IPS-15b (cell line): ENCODE data around the gene NPC1L1.
"Not testable (repeated sequence)": the region's sequence is repeated elsewhere in the genome, so short reads cannot be mapped to it uniquely, and the experiment has no call there.

Experiments
- H3K27me3 ChIP-seq: one replicate; pipeline ENCODE4 v1.6.1; 2013; ENCODE audit warnings: low read length; ENCODE audit not compliant: control insufficient read depth, insufficient read depth
- H3K36me3 ChIP-seq: one replicate; pipeline ENCODE4 v1.6.1; 2013; ENCODE audit warnings: low read length; ENCODE audit not compliant: control insufficient read depth, insufficient read depth
- H3K4me1 ChIP-seq: one replicate; pipeline ENCODE4 v1.6.1; 2013; ENCODE audit warnings: mild to moderate bottlenecking, low read length; ENCODE audit not compliant: control insufficient read depth, insufficient read depth
- H3K4me3 ChIP-seq: one replicate; pipeline ENCODE4 v1.5.1; 2013; ENCODE audit warnings: low read depth, low read length
- H3K9ac ChIP-seq: one replicate; pipeline ENCODE4 v1.6.1; 2013; ENCODE audit warnings: low read depth, mild to moderate bottlenecking, low read length
- H3K9me3 ChIP-seq: one replicate; pipeline ENCODE4 v1.6.1; 2013; ENCODE audit warnings: mild to moderate bottlenecking, low read length; ENCODE audit not compliant: control insufficient read depth, insufficient read depth

The NPC1L1 gene

DNA sequence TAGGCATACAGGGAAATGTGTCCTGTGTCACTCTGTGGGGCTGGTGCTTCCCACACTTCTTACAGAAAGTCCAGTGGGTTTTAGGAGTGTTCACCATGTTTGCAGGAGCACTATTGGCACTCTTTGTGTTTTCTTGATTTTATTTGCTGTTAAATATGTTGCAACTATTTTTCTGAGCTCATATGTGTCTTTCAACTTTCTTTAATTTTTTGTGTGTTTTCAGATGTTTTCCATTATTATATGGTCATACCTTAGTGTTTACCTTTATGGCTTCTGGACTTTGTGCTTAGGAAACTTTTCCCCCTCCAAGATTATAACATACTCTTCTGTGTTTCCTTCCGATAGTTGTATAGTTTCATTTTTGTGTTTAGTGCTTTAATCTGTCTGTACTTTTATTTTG lies 29.9 kb downstream of the NPC1L1 start:
- Histone ChIP-seq H3K4me1 (no peaks in the 10 kb centered on the region), H3K9ac (no peak overlapping the region), H3K27me3 (no peaks in the 10 kb centered on the region)

GRCh38 chr7:44508328-44509030 lies 32.7 kb downstream of the NPC1L1 start:
- Histone ChIP-seq H3K36me3 (no peaks in the 10 kb centered on the region), H3K9me3 (no peaks in the 10 kb centered on the region), H3K9ac (no peak overlapping the region), H3K4me3 (no peak overlapping the region), H3K4me1 (no peaks in the 10 kb centered on the region), H3K27me3 (no peaks in the 10 kb centered on the region)

More for the DNA sequence above, 29.9 kb downstream of the NPC1L1 start:
- Histone ChIP-seq H3K4me3 (no peak overlapping the region), H3K36me3 (no peaks in the 10 kb centered on the region), H3K9me3 (no peaks in the 10 kb centered on the region)

GRCh38 chr7:44506592-44507288 lies 34.4 kb downstream of the NPC1L1 start:
- not testable (repeated sequence) for H3K36me3 ChIP-seq, H3K27me3 ChIP-seq, H3K9ac ChIP-seq, H3K9me3 ChIP-seq, H3K4me1 ChIP-seq, H3K4me3 ChIP-seq

DNA sequence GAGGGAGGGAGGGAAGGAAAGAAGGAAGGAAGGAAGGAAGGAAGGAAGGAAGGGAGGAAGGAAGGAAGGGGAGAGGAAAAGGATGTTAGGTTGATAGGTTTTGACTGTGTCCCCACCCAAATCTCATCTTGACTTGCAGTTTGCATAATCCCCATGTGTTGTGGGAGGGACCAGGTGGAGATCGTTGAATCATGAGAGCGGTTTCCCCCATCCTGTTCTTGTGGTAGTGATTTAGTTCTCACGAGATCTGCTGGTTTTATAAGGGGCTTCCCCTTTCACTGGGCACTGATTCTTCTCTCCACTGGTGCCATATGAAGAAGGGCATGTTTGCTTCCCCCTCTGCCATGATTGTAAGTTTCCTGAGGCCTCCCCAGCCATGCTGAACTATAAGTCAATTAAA lies 35.5 kb downstream of the NPC1L1 start:
- H3K27me3 ChIP-seq = no peaks in the 10 kb centered on the region

GRCh38 chr7:44498230-44498954 lies 42.7 kb downstream of the NPC1L1 start:
- no peaks in the 10 kb centered on the region for H3K36me3 ChIP-seq
- H3K9me3 ChIP-seq = no peaks in the 10 kb centered on the region
- no peak overlapping the region for H3K4me3 ChIP-seq
- no peaks in the 10 kb centered on the region for H3K4me1 ChIP-seq
- H3K9ac ChIP-seq = no peak overlapping the region
- no peaks in the 10 kb centered on the region for H3K27me3 ChIP-seq

More for the DNA sequence above, 35.5 kb downstream of the NPC1L1 start:
- no peaks in the 10 kb centered on the region for H3K36me3 ChIP-seq
- H3K9me3 ChIP-seq = no peaks in the 10 kb centered on the region
- no peak overlapping the region for H3K4me3 ChIP-seq
- H3K9ac ChIP-seq = no peak overlapping the region
- H3K4me1 ChIP-seq = no peaks in the 10 kb centered on the region

- Histone ChIP-seq H3K4me3 (no peak overlapping the region), H3K9me3 (no peaks in the 10 kb centered on the region), H3K27me3 (no peaks in the 10 kb centered on the region), H3K9ac (no peak overlapping the region), H3K4me1 (no peaks in the 10 kb centered on the region), H3K36me3 (no peaks in the 10 kb centered on the region)
These were observed 43.7 kb downstream of the NPC1L1 start for GRCh38 chr7:44497155-44498027.

DNA sequence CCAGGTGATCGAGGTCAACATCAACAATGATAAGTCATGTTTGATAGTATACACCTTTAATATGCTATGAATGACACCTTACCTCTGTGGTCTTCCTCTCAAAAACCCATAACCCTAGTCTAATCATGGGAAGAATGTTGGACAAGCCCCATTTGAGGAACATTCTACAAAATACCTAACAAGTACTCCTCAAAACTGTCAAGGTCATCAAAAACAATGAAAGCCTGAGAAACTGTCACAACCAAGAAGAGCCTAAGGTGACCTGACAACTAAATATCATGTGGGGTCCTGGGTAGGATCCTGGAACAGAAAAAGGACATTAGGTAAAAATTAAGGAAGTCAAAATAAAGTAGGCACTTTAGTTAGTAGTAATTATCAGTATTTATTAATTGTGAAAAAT lies 44.7 kb downstream of the NPC1L1 start:
- Histone ChIP-seq H3K9me3 (no peaks in the 10 kb centered on the region), H3K9ac (no peak overlapping the region), H3K36me3 (no peaks in the 10 kb centered on the region), H3K27me3 (no peaks in the 10 kb centered on the region), H3K4me3 (no peak overlapping the region), H3K4me1 (no peaks in the 10 kb centered on the region)

DNA sequence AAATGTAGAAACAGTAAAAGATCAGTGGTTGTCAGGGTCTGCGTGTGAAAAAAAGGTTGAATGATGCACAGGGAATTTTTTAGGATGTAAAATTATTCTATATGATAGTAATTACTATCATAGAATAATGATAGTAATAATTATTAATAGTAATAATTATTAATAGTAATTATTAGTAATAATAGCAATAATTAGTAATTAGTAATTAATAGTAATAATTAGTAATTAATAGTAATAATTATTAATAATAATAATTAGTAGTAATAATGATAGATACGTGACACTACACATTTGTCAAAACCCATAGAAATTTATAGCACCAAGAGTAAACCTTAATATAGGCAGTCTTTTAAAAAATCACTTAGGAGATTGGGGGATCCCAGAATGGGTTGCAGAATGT lies 46.2 kb downstream of the NPC1L1 start:
- Histone ChIP-seq H3K27me3 (no peaks in the 10 kb centered on the region), H3K4me1 (no peaks in the 10 kb centered on the region), H3K36me3 (no peaks in the 10 kb centered on the region), H3K9me3 (no peaks in the 10 kb centered on the region), H3K9ac (no peak overlapping the region), H3K4me3 (no peak overlapping the region)

GRCh38 chr7:44491229-44491628 lies 49.9 kb downstream of the NPC1L1 start:
- Histone ChIP-seq H3K36me3 (no peaks in the 10 kb centered on the region), H3K4me1 (no peaks in the 10 kb centered on the region), H3K4me3 (peak overlapping the region; percentile 98), H3K9ac (peak overlapping the region; percentile 98), H3K27me3 (no peaks in the 10 kb centered on the region), H3K9me3 (no peaks in the 10 kb centered on the region)

DNA sequence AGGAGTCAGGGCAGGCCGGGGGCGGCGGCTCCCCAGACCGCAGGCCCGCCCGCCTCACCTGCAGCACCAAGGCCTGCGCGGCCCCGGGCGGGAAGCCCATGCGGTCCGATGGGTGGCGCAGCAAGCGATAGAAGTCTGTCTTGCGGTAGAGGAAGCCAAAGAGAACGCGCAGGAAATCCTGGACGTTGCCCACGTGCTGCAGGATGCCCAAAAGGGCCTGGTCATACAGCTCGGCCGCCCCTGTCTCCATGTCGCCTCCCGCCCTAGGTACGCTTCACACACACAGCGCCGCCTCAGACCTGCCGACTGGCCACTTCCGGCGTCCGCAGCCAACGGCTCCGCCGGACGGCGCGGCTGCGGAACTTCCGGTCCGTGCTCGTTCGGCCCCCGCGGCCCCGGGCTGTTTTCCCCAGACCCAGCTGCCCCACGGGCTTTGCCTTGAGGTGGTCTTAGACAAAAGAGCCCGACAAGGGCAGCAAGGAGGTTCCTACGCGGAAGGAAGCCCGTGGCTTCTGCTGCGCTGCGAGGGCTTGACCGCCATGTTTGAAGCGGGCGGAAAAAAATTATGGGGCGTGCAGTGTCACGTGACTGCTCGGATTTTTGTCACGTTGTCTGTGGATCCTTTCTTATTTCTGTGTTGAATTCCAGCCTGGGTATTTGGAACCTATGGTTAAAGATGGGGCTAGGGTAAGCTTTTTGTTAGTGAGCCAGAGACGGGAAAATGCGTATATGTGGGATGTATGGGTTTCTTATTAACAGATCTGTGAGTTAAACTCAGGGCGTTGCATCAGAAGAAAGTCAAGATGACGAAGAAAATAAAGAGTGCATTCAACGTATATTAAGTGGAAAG lies 50.6 kb downstream of the NPC1L1 start, which contains the start of gene NUDCD3:
NUDCD3 (minus strand) TSS at position 308 of the 850 bp plus-strand sequence; CDS start at position 250, 58 bp downstream.
- Histone ChIP-seq H3K4me1 (no peaks in the 10 kb centered on the region), H3K9me3 (no peaks in the 10 kb centered on the region), H3K4me3 (peak within 1 kb of the TSS; percentile 98), H3K9ac (peak within 1 kb of the TSS; percentile 98), H3K36me3 (no peaks in the 10 kb centered on the region), H3K27me3 (no peaks in the 10 kb centered on the region)
